Naive thymus-derived CD4-positive, alpha-beta T cell (primary cell): ENCODE results near the gene OR4C13. TPM values are rescaled to one million over a fixed set of nuclear protein-coding genes. Genes with fewer than 3 reads are reported as not detected.

ENCODE experiments used
- polyA plus RNA-seq, 2 donors: library from polyadenylated mRNA; unstranded; fragments of 300-500 nt; fragmentation: Illumina TruSeq; gene quantifications; one replicate each; pipeline ENCODE4 v1.2.3, GENCODE V29; 2021
- total RNA-seq, 6 experiments: library from RNA in 5 of 6; stranded (reverse) in 5 of 6; gene quantifications; 1 replicate in 5 of 6; 2 replicates in 1 of 6; pipeline ENCODE4 v1.2.3 and lab custom pipeline; 2021 to 2026

The OR4C13 gene
- total and polyA plus RNA-seq, 7 experiments from 2014 or later: not detected

Other genes with a start within 250 kb of the OR4C13 start
- gene OR4C12, start 30.1 kb downstream of the OR4C13 start, total RNA-seq: not detected
- gene OR4C12, start 30.1 kb downstream of the OR4C13 start, polyA plus RNA-seq: not detected
- not detected for gene OR4C45, start 80.5 kb downstream of the OR4C13 start, total RNA-seq
- gene OR4C45, start 80.5 kb downstream of the OR4C13 start, polyA plus RNA-seq: not detected